GM21423 (cell line): ENCODE measurements around the gene PLXNA1.

Experiments used
- ATAC-seq: cut with Tn5 transposase; IDR thresholded peaks from one replicate; pipeline ENCODE4 v1.9.1; 2021; ENCODE audit warnings: mild to moderate bottlenecking, moderate library complexity; ENCODE audit not compliant: unreplicated experiment

Gene PLXNA1

DNA sequence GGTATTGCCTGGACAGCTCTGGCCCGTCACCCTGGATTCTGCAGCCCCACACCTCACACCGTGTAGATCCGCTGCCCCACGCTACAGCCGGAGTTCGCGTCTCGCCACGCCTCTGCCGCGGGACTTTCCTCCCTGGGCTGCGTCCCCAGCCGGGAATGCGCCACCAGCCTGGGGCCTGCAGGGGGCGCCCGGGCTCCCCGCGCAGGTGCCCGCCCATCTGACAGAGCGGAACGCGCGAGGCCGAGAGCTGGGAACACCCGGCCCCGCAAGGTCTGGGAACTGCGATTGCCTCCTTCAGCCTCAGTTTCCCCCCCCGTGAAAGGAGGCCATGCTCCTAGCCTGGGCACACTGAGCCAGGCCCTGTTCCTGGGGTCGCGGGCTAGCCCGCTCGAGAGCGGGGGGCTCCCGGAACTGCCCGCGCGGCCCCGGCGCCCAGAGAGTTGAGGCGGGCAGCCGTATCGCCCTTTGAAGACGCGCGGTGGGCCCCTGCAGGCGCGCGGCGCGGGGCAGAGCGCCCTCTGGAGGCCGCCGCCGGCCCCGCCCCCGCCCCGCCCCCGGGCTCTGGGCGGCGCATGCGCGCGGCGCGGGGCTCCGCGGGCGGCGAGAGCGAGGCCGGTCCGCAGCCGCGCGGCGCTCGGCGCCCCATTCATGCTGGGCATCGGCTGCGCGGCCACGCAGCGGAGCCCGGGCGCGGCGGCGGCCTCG is at the start of gene PLXNA1:
PLXNA1 (plus strand) TSS at position 645 of the 705 bp plus-strand sequence. CDS start 5,479 bp downstream, outside the sequence.
- peak; percentile 64 for ATAC-seq

DNA sequence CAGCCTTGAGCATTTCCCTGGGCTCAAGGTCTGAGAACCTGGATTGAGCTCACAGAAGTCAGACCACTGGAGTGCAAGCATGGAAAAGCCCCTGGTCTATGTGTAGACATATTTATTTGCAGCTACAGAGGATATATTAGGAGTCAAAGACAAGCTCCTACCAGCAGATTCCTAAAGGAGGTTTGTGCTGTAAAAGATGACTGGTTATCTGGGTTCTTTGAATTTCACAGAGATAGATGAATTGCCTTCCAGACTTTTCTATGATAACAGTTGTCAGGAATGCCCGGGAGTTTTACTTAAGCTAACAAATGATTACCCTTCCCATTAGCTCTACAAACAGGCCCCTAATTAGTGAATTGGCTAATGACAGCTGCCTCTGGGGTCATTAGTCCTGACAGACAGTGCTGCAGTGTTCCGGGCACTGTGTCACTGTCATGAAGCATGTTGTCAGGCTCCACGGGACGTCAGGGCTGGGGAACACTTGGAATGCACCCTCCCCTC is 48.8 kb upstream of the PLXNA1 start:
- ATAC-seq = no peak

DNA sequence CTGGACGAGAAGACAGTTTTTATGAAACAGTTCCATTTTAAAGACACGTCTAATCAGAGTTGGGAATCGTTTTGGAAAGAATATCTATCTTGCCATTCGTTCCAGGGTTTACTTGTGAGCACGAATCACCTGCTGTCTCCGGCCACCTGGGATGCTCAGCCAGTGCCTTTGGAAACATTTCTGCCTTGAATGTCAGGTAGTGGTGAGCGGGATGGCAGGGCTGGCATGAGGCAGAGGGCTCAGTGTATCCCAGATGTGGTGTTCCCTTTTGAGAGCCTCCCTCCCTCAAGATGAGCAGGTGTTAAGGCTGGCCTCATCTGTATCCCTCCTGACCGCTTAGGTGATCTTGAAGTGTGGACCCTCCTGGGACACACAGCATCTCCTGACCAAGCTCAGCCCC is 47.9 kb upstream of the PLXNA1 start:
- ATAC-seq = no peak

DNA sequence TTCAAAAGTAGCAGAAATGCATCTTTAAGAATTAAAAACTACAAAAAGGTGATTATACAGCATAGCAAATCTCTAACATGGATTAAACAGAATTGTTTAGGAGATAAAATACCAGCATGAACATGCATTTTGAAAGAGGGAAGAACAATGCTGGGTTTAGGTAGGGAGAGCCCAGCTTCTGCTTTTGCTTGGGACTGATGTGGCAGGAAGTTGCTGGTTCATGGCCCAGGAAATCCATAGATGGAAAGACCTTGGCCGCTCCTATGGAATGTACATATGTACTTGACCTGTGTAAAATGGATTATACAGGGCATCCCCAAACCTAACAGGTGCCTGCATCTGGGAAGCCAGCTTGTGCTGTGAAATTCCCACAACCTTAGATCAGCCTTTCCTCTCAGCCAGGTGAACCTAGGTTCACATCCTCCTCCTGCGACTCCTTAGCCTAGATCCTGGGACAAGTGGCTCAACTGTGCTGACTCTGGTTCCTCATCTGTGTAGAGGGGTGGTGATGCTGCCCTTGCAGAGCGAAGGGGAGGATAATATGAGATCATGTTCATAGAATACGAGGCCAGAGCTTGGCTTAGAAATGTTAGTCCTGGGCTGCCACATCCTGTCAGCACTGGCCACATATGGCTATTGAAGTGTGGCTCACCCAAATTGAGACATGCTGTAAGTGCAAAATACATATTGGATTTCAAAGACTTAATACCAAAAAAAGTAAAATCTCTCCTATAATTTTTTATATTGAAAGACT is 47.0 kb upstream of the PLXNA1 start:
- no peak for ATAC-seq

GRCh38 chr3:126936853-126937425 is 46.0 kb upstream of the PLXNA1 start:
- ATAC-seq = no peak

DNA sequence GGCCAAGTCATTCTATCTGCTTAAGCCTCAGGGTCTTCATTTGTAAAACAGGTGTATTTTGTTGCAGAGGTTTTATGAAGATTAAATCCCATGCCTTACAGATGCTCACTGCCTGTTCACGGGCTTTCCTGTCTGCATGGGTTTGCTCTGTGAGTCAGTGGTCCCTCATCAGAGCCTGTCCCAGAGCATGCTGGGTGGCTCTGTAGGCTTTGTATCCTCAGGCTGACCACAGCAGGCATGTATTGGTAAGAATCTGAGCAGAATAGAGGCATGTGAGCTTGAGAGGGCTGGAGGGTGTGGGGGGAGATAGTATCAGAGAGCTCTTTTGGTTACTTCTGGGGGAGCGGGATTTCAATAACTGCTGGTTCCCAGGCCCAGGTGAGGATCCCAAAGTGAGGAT is 45.4 kb upstream of the PLXNA1 start:
- no peak for ATAC-seq

DNA sequence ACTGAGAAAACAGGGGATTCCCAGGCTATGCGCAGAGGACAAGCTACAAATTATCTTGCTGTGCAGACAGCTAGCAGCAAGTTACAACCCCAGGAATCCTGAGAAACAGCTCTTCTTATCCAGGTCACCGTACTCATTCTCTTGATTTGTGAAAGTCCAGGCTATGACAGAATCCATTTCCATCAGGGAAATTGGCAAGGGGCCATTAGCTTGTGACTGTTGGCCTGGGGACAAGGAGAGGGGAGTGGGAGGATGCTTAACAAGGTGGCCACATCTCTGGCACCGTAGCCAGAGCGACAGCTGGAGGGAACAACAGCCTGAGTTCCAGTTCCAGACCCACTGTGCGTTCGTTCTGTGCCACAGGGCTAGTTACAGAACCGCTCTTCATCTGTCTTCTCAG is 44.9 kb upstream of the PLXNA1 start:
- ATAC-seq = no peak

DNA sequence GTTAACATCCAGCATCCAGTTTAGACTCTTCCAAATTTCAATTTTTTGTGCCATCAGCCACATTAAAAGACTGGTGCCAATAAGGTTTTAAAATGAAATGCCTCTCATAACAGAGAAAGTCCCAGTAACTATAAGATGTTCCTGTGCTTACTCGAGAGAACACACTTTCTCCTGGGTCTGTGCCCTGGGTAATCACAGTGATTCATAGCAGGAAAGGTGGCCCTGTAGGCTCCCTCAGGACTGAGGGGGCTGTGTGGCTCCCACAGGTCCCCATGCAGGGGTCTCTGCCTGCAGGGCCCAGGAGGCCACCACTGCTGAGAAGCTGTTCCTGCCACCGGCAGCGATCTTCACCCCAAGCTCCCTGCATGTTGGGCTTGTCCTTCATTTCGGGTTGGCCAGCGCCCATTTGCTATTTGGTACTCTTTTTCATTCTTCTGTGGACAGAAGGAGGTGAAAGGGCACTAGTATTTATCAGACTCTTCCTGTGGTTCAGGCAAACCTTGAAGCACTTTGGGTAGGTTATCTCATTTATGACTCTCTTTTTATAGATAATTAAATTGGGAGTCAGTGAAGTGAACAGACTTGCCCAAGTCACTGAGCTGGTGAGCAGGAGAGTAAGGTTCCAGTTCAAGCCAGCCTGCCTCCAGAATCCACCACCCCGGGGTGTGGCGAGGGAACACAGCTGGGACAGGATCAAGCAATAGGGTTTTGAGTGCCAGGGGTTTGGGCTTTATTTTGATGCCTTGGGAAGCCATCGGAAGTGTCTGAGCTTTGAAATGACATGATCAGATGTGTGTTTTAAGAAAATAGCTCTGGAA is 44.2 kb upstream of the PLXNA1 start:
- ATAC-seq = no peak

DNA sequence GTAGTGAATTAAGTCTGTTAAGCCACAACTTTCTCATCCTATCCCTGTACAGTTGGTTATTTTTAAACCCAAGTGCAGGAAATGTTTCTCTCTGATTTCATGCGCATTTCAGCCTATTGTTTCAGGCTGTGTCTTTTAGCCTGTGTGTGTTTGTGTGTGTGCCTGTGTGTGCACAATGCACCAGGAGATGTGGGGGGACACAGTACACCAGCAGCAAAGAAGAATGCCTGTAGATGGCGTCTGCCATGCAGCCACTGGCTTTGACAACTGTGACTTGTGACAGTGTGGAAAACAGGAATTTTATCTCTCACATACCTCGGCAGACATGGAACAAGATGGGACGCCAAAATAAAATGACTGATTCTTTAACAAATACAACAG is 43.6 kb upstream of the PLXNA1 start:
- ATAC-seq = no peak

GRCh38 chr3:126939733-126940132 is 43.2 kb upstream of the PLXNA1 start:
- ATAC-seq = no peak

DNA sequence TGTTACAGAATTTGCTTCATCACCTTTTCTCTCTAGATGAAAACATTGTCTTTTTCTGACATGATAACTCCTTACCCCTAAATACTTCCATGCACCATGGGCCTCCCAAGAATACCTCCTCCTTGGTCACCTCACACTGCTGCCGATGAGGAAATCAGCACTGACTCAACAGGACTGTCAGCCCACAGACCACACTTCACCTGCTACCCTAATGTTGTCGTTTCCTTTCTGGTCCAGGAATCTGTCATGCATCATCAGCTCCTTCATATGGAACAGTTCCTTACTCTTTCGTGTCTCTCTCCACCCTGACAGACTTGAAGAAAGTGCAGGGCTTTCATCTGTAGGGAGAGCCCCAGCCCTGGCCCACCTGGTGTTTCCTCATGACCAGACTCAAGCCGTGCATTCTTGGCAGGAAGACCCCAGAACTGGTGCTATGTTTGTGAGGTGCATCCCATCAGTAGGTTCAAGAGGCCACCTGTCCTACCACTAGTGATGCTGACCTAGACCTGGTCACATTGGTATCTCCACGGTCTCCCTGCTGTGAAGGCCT is 41.1 kb upstream of the PLXNA1 start:
- ATAC-seq = no peak

DNA sequence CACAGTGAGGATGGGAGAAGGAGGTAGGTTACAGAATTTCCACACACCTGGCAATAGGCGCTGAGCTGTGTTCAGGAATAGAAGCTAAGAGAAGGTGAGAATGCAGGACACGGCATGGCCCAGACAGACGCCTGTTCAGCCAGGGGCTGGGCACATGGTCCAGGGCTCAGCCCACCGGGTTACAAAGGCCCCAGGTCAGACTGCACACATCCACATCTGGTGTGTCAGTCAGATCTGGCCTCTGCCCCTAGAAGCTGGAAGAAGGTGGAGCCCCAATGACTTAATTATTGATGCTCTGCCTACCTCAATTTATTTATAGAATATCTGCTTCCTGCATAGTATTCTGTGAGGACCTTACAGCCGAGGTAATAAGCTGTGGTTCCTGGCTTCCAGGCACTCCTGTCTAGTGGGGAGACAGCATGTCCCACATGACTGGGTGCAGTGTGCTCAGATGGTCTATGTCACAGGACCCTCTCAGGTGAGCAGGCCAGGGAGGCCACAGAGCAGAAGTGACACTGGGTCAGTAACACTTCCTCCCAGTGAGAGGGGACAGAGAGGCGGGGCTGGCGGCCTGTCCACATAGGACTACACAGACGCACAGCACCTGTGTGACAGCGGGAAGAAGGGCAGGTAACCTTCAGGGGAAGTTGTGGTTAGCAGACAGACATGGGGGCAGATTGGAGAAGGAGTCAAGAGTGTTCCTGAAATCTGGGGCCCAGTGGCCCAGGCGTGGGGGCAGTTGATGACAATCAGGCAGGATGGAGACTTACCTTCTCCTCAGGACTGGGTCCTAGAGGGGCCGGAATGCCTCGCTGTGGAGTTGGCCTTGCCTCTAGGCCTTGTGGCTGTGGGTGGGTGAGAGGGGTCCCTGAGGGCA is 38.6 kb upstream of the PLXNA1 start:
- ATAC-seq = no peak

DNA sequence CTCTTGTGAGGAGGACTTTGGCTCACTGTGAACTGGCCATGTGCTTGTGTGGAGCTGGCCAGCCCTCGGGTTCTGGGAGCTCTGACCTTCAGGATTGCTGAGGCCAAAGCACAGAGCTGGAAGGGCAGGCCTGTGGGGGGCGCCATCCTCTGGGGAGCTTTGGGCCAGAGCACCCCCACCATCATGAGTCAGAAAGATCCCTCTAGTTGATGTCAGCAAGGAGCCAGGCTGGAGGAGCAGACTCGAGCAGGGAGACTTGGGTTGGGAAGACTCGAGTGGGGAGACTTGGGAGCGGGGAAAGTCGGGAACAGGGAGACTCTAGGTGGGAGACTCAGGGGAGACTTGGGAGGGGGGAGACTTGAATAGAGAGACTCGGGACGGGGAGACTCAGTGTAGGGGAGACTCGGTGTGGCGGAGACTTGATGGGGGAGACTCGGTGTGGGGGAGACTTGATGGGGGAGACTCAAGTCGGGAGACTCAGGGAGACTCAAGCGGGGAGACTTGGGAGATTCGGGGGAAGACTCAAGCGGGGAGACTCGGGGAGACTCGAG is 37.7 kb upstream of the PLXNA1 start:
- no peak for ATAC-seq

DNA sequence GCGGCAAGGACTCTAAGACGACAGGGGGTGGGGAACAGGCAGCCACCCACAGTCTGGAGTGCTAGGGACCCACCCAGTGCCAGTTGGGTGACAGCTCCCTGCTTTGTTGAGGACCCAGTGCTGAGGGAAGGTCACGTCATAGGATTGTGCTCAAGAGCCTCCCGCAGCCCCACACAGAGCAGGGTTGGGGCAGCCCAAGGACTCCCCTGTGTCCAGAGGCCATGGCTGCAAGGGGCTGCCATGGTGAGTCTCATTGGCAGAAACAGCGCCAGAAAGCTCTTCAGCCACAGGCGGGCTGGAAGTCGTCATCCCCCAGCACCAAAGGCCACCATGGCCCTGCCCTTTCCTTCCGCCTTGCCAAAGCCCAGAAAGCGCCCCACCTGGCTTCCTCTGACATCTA is 37.0 kb upstream of the PLXNA1 start:
- no peak for ATAC-seq

GRCh38 chr3:126946405-126946804 is 36.5 kb upstream of the PLXNA1 start:
- ATAC-seq = no peak

DNA sequence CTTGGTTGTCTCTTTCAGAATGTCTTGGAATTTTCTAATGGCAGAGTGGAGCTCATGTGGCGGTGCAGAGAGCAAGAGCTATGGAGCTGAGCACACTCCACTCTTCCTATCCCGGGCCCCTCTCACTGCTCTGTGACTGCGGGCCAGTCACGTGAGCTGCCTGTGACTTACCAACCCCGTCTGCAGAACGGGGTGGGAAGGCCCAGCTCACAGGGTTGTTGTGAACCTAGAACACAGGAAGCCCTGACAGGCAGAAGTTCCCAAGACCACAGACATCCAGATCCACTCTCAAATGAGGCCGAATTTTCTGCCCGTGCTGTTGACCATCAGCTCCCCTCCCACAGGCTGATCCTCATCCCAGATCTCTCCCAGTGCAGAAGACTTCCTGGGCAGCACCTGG is 35.5 kb upstream of the PLXNA1 start:
- ATAC-seq = no peak

- no peak for ATAC-seq
These were observed 33.9 kb upstream of the PLXNA1 start for GRCh38 chr3:126948980-126949535.

- ATAC-seq = no peak
These were observed 31.4 kb upstream of the PLXNA1 start for GRCh38 chr3:126951561-126951960.

DNA sequence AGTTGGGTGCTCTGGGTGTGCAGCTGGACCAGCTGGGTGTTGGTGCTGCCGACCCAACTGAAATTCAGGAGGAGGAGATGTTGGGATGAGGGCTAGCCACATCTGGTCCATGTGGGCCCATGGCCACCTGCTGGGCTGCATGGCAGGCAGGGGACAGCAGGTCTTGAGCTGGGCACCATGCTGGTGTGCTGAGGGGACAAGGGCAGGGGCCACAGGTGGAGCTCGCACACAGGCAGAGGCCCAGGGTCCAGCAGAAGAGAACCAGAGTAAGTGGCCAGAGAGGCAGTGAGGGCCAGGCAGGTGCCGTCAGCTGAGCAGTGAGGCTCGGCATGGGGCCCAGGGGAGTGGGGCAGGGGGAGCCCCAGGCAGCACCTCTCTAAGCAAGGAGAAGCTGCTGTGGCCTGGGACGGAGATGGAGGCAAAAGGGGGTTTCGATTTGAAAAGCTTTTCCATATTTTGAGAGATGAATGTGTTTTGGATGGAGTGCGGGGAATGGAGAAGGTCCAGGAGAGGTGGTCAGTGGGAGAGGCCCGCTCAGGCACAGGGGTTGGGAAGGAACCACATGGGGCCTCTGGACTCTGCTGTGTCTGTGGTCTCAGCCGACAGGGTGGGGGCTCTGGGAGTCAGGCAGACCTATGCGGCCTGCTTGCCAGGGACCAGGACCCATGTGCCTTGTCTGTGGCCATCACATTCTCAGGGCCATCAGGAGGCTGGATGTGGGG is 30.5 kb upstream of the PLXNA1 start:
- no peak for ATAC-seq
